Left ventricle myocardium superior (tissue), 1 donor: ENCODE measurements around the gene ITPR1. TPM values are rescaled to one million over a fixed set of nuclear protein-coding genes. Genes with fewer than 3 reads are reported as not detected.

Experiments used
- ATAC-seq: fragments of 200-7000 bp; cut with Tn5 transposase; one replicate; pipeline ENCODE4 v1.9.1; 2020; ENCODE audit warnings: mild to moderate bottlenecking, moderate library complexity
- DNase-seq: peaks from one replicate; pipeline ENCODE4 v3.0.0-alpha.2; 2020
- intact Hi-C: fragments of 100-400 bp; cut with micrococcal nuclease; formaldehyde crosslinking; loops from one replicate; pipeline ENCODE4 v1.11.0; 2022
- total RNA-seq: library from RNA; stranded (reverse); fragmentation: NEBNext Ultra II Directional; extraction: Animal tissue kit (Norgen Biotek cat#: 25700); gene quantifications from one replicate; pipeline ENCODE4 v1.2.1, GENCODE V29; 2021
- donor health status: DM: no; HTN: yes; CAD: no; lungs with severe emphysema.

The ITPR1 gene
- total RNA-seq, 1 donor from 2014 or later = 16.6 TPM

GRCh38 chr3:4687596-4687995 lies 194.4 kb downstream of the ITPR1 start:
- intact Hi-C loops = no loop called here
- ATAC-seq = no peak

GRCh38 chr3:4688411-4688810 lies 195.3 kb downstream of the ITPR1 start:
- DNase-seq (no peak), ATAC-seq (no peak)
- intact Hi-C loops = no loop called here

More at GRCh38 chr3:4687596-4687995, 194.4 kb downstream of the ITPR1 start:
- DNase-seq = no peak

- DNase-seq (no peak), ATAC-seq (no peak)
- intact Hi-C loops = no loop called here
Observed at GRCh38 chr3:4689021-4689420, 195.9 kb downstream of the ITPR1 start.

GRCh38 chr3:4690277-4690676 lies 197.1 kb downstream of the ITPR1 start:
- ATAC-seq (no peak), DNase-seq (no peak)
- intact Hi-C loops = no loop called here

GRCh38 chr3:4693620-4694019 lies 200.5 kb downstream of the ITPR1 start:
- ATAC-seq (no peak), DNase-seq (no peak)
- intact Hi-C loops = no loop called here

- ATAC-seq = no peak
- DNase-seq = no peak
- intact Hi-C loops = no loop called here
Observed at GRCh38 chr3:4695846-4696245, 202.7 kb downstream of the ITPR1 start.

GRCh38 chr3:4696266-4696665 lies 203.1 kb downstream of the ITPR1 start:
- intact Hi-C loops = no loop called here
- ATAC-seq (no peak), DNase-seq (no peak)

GRCh38 chr3:4698125-4698821 lies 205.1 kb downstream of the ITPR1 start:
- intact Hi-C loops = no loop called here
- no peak for DNase-seq
- no peak for ATAC-seq

- ATAC-seq (peak; percentile 86), DNase-seq (no peak)
- intact Hi-C loops = no loop called here
Observed at GRCh38 chr3:4703054-4703480, 209.9 kb downstream of the ITPR1 start.

- no peak for ATAC-seq
- intact Hi-C loops = no loop called here
- no peak for DNase-seq
Observed at GRCh38 chr3:4704552-4704951, 211.4 kb downstream of the ITPR1 start.

- ATAC-seq (no peak), DNase-seq (no peak)
- intact Hi-C loops = no loop called here
Observed at GRCh38 chr3:4707324-4707723, 214.2 kb downstream of the ITPR1 start.

- ATAC-seq (no peak), DNase-seq (no peak)
- intact Hi-C loops = no loop called here
Observed at GRCh38 chr3:4708230-4708629, 215.1 kb downstream of the ITPR1 start.

GRCh38 chr3:4709341-4709740 lies 216.2 kb downstream of the ITPR1 start:
- ATAC-seq (no peak), DNase-seq (no peak)
- intact Hi-C loops = no loop called here

- ATAC-seq = no peak
- intact Hi-C loops = loop anchor here (5.0 kb wide), 1 partner anchor 347 kb away; no protein-coding TSS in a partner anchor
Observed at GRCh38 chr3:4710191-4710590, 217.0 kb downstream of the ITPR1 start.

GRCh38 chr3:4711680-4711992 lies 218.5 kb downstream of the ITPR1 start:
- ATAC-seq (no peak), DNase-seq (no peak)
- intact Hi-C loops = loop anchor here (5.0 kb wide), 1 partner anchor 346 kb away; no protein-coding TSS in a partner anchor

More at GRCh38 chr3:4710191-4710590, 217.0 kb downstream of the ITPR1 start:
- no peak for DNase-seq

GRCh38 chr3:4712109-4712508 lies 219.0 kb downstream of the ITPR1 start:
- intact Hi-C loops = loop anchor here (5.0 kb wide), 1 partner anchor 345 kb away; no protein-coding TSS in a partner anchor
- ATAC-seq = peak; percentile 35
- no peak for DNase-seq

- DNase-seq (no peak), ATAC-seq (no peak)
- intact Hi-C loops = loop anchor here (5.0 kb wide), 1 partner anchor 343 kb away; no protein-coding TSS in a partner anchor
Observed at GRCh38 chr3:4714045-4714444, 220.9 kb downstream of the ITPR1 start.

- intact Hi-C loops = loop anchor here (5.0 kb wide), 1 partner anchor 261 kb away; the partner anchor contains the start of gene BHLHE40
- no peak for ATAC-seq
- no peak for DNase-seq
Observed at GRCh38 chr3:4716266-4716665, 223.1 kb downstream of the ITPR1 start.

- DNase-seq (no peak), ATAC-seq (peak; percentile 13)
- intact Hi-C loops = loop anchor here (5.0 kb wide), 1 partner anchor 260 kb away; the partner anchor contains the start of gene BHLHE40
Observed at GRCh38 chr3:4716706-4717362, 223.7 kb downstream of the ITPR1 start.

GRCh38 chr3:4717363-4717740 lies 224.2 kb downstream of the ITPR1 start:
- intact Hi-C loops = loop anchor here (5.0 kb wide), 1 partner anchor 260 kb away; the partner anchor contains the start of gene BHLHE40
- ATAC-seq = no peak
- no peak for DNase-seq
